Mesenchymal stem cell (in vitro differentiated cells and primary cell): Measurements from ENCODE around the gene ZFAND4.

Source experiments
- DNase-seq: peaks from one replicate; pipeline ENCODE4 v3.0.0-alpha.2; 2013
- H2AFZ ChIP-seq: one replicate; pipeline ENCODE4 v1.6.1; 2013; ENCODE audit warnings: low read depth, mild to moderate bottlenecking, control low read depth, inconsistent platforms, low read length, moderate library complexity
- H2AK5ac ChIP-seq: 2 replicates; pipeline ENCODE4 v1.6.1; 2013; ENCODE audit warnings: low read length, moderate library complexity, mild to moderate bottlenecking, inconsistent platforms; ENCODE audit not compliant: severe bottlenecking
- H2BK120ac ChIP-seq: one replicate; pipeline ENCODE4 v1.6.1; 2013; ENCODE audit warnings: low read depth, mild to moderate bottlenecking, inconsistent platforms, low read length, moderate library complexity
- H2BK12ac ChIP-seq, 2 experiments: one replicate each; pipeline ENCODE4 v1.6.1; 2013; ENCODE audit warnings: inconsistent platforms in 2 of 2, low read length in 2 of 2, mild to moderate bottlenecking in 2 of 2, moderate library complexity in 2 of 2, control low read depth in 1 of 2
- H2BK15ac ChIP-seq: one replicate; pipeline ENCODE4 v1.6.1; 2013; ENCODE audit warnings: mild to moderate bottlenecking, low read depth, inconsistent platforms; ENCODE audit not compliant: poor library complexity, severe bottlenecking
- H2BK5ac ChIP-seq: 2 replicates; pipeline ENCODE4 v1.6.1; 2013; ENCODE audit warnings: low read depth, mild to moderate bottlenecking, low read length, control low read depth, inconsistent platforms; ENCODE audit not compliant: poor library complexity, severe bottlenecking
- H3K14ac ChIP-seq, 2 experiments: one replicate each; pipeline ENCODE4 v1.6.1; 2013; ENCODE audit warnings: inconsistent platforms in 2 of 2, low read length in 2 of 2, control low read depth in 1 of 2, mild to moderate bottlenecking in 1 of 2, moderate library complexity in 1 of 2
- H3K18ac ChIP-seq, 2 experiments: one replicate each; pipeline ENCODE4 v1.6.1; 2013; ENCODE audit warnings: inconsistent platforms in 2 of 2, low read length in 2 of 2, control low read depth in 1 of 2, low read depth in 1 of 2, mild to moderate bottlenecking in 1 of 2
- H3K23ac ChIP-seq, 2 experiments: one replicate each; pipeline ENCODE4 v1.6.1; 2013; ENCODE audit warnings: inconsistent platforms in 2 of 2, low read length in 2 of 2, mild to moderate bottlenecking in 2 of 2, moderate library complexity in 2 of 2, control low read depth in 1 of 2
- H3K27ac ChIP-seq: 2 replicates; pipeline ENCODE4 v1.5.1; 2013; ENCODE audit warnings: mild to moderate bottlenecking, moderate library complexity, low read length, control low read depth, inconsistent platforms; ENCODE audit not compliant: poor library complexity, severe bottlenecking
- H3K27me3 ChIP-seq, 2 experiments: 2 replicates each; pipeline versions ENCODE4 v1.6.1 to v1.7.0; 2013; ENCODE audit warnings: low read length in 2 of 2, mild to moderate bottlenecking in 2 of 2, moderate library complexity in 2 of 2, control low read depth in 1 of 2, inconsistent platforms in 1 of 2; ENCODE audit not compliant: control insufficient read depth in 1 of 2, insufficient read depth in 1 of 2
- H3K36me3 ChIP-seq, 2 experiments: 2 replicates each; pipeline versions ENCODE4 v1.6.1 to v1.7.0; 2013; ENCODE audit warnings: low read length in 2 of 2, control low read depth in 1 of 2, inconsistent platforms in 1 of 2, low read depth in 1 of 2, mild to moderate bottlenecking in 1 of 2; ENCODE audit not compliant: insufficient read depth in 2 of 2, control insufficient read depth in 1 of 2
- H3K4ac ChIP-seq, 2 experiments: one replicate each; pipeline ENCODE4 v1.6.1; 2013; ENCODE audit warnings: inconsistent platforms in 2 of 2, low read length in 2 of 2, mild to moderate bottlenecking in 2 of 2, moderate library complexity in 2 of 2, control low read depth in 1 of 2, low read depth in 1 of 2
- H3K4me1 ChIP-seq: 2 replicates; pipeline ENCODE4 v1.6.1; 2013; ENCODE audit warnings: low read depth, low read length, control low read depth; ENCODE audit not compliant: control insufficient read depth, insufficient read depth
- H3K4me2 ChIP-seq: 2 replicates; pipeline ENCODE4 v1.6.1; 2013; ENCODE audit warnings: low read length, mild to moderate bottlenecking, inconsistent platforms; ENCODE audit not compliant: poor library complexity, severe bottlenecking
- H3K4me3 ChIP-seq, 2 experiments: 2 replicates each; pipeline versions ENCODE4 v1.5.1 to v1.7.0; 2013; ENCODE audit warnings: low read length in 2 of 2, mild to moderate bottlenecking in 2 of 2, control low read depth in 1 of 2, low read depth in 1 of 2; ENCODE audit not compliant: insufficient read depth in 1 of 2
- H3K79me1 ChIP-seq: replicated peaks from 2 replicates; pipeline ENCODE4 v1.6.1; 2013; ENCODE audit warnings: mild to moderate bottlenecking, control low read depth, low read length, inconsistent platforms; ENCODE audit not compliant: poor library complexity, severe bottlenecking
- H3K9ac ChIP-seq: 2 replicates; pipeline ENCODE4 v1.7.0; 2013; ENCODE audit warnings: mild to moderate bottlenecking, low read length, moderate library complexity
- H3K9me3 ChIP-seq: 2 replicates; pipeline ENCODE4 v1.7.0; 2013; ENCODE audit warnings: mild to moderate bottlenecking, low read length; ENCODE audit not compliant: control insufficient read depth
- H4K8ac ChIP-seq: one replicate; pipeline ENCODE4 v1.6.1; 2013; ENCODE audit warnings: inconsistent platforms, mild to moderate bottlenecking, low read length, moderate library complexity
- H4K91ac ChIP-seq: one replicate; pipeline ENCODE4 v1.6.1; 2013; ENCODE audit warnings: mild to moderate bottlenecking, low read length, inconsistent platforms
- WGBS: methylation state at CpG from one replicate; pipeline ENCODE4 v1.1.7; 2013; ENCODE audit warnings: mixed read lengths; 5-methylcytosine and 5-hydroxymethylcytosine counted together

The ZFAND4 gene

GRCh38 chr10:45581216-45581549 is 91.4 kb downstream of the ZFAND4 start:
- H3K4me3 ChIP-seq, result no peak overlapping the region
- peaks cover 1% of the 10 kb centered on the region for H3K4me1 ChIP-seq
- H3K9me3 ChIP-seq, result no peaks in the 10 kb centered on the region
- no peak overlapping the region for H3K4me2 ChIP-seq
- no peak overlapping the region for H2AFZ ChIP-seq
- H2BK120ac ChIP-seq, result no peak overlapping the region
- H3K18ac ChIP-seq, result no peak overlapping the region
- no peak overlapping the region for H2BK12ac ChIP-seq
- DNase-seq, result no peak
- no peak overlapping the region for H4K8ac ChIP-seq
- no peak overlapping the region for H4K91ac ChIP-seq
- H3K14ac ChIP-seq, result no peak overlapping the region
- no peak overlapping the region for H3K9ac ChIP-seq
- no peak overlapping the region for H2BK15ac ChIP-seq
- H3K23ac ChIP-seq, result no peak overlapping the region
- no peaks in the 10 kb centered on the region for H3K36me3 ChIP-seq
- no peak overlapping the region for H3K4ac ChIP-seq
- no peak overlapping the region for H3K27ac ChIP-seq
- H2BK5ac ChIP-seq, result no peak overlapping the region
- H2AK5ac ChIP-seq, result no peak overlapping the region
- no peaks in the 10 kb centered on the region for H3K27me3 ChIP-seq
- peaks cover 17% of the 10 kb centered on the region for H3K79me1 ChIP-seq

- H3K27me3 ChIP-seq, result no peaks in the 10 kb centered on the region
- H3K9ac ChIP-seq, result no peak overlapping the region
- H2BK120ac ChIP-seq, result no peak overlapping the region
- H3K9me3 ChIP-seq, result no peaks in the 10 kb centered on the region
- H4K91ac ChIP-seq, result no peak overlapping the region
- no peaks in the 10 kb centered on the region for H3K36me3 ChIP-seq
- H3K4me2 ChIP-seq, result no peak overlapping the region
- no peak for DNase-seq
- H3K4me3 ChIP-seq, result peak overlapping the region in 1 of 2 experiments; percentile 34
- no peak overlapping the region for H3K23ac ChIP-seq
- H3K79me1 ChIP-seq, result peaks cover 19% of the 10 kb centered on the region
- no peak overlapping the region for H2AFZ ChIP-seq
- H3K18ac ChIP-seq, result no peak overlapping the region
- WGBS, result 87% methylated on average over 8 of the region's 8 CpGs
- no peak overlapping the region for H2BK12ac ChIP-seq
- H3K4me1 ChIP-seq, result peaks cover 1% of the 10 kb centered on the region
- H3K14ac ChIP-seq, result no peak overlapping the region
- H3K4ac ChIP-seq, result no peak overlapping the region
- no peak overlapping the region for H2BK5ac ChIP-seq
- no peak overlapping the region for H3K27ac ChIP-seq
- no peak overlapping the region for H4K8ac ChIP-seq
- no peak overlapping the region for H2BK15ac ChIP-seq
- no peak overlapping the region for H2AK5ac ChIP-seq
These were observed 92.0 kb downstream of the ZFAND4 start for GRCh38 chr10:45580371-45581215.

- H2AK5ac ChIP-seq, result no peak overlapping the region
- H3K14ac ChIP-seq, result no peak overlapping the region
- H3K4ac ChIP-seq, result no peak overlapping the region
- no peak overlapping the region for H3K9ac ChIP-seq
- H2BK120ac ChIP-seq, result no peak overlapping the region
- no peak overlapping the region for H2BK15ac ChIP-seq
- H4K8ac ChIP-seq, result no peak overlapping the region
- H3K27me3 ChIP-seq, result no peaks in the 10 kb centered on the region
- no peak overlapping the region for H3K18ac ChIP-seq
- H3K79me1 ChIP-seq, result peaks cover 18% of the 10 kb centered on the region
- no peak overlapping the region for H2BK12ac ChIP-seq
- no peaks in the 10 kb centered on the region for H3K36me3 ChIP-seq
- no peak overlapping the region for H3K27ac ChIP-seq
- H2BK5ac ChIP-seq, result no peak overlapping the region
- H3K9me3 ChIP-seq, result no peaks in the 10 kb centered on the region
- WGBS, result 100% methylated on average over 1 of the region's 2 CpGs
- no peak overlapping the region for H4K91ac ChIP-seq
- H2AFZ ChIP-seq, result no peak overlapping the region
- no peak for DNase-seq
- H3K4me3 ChIP-seq, result no peak overlapping the region
- H3K4me1 ChIP-seq, result peaks cover 1% of the 10 kb centered on the region
- H3K4me2 ChIP-seq, result no peak overlapping the region
- H3K23ac ChIP-seq, result no peak overlapping the region
These were observed 94.1 kb downstream of the ZFAND4 start for GRCh38 chr10:45578384-45578971.

- no peak overlapping the region for H3K4ac ChIP-seq
- no peak overlapping the region for H2AK5ac ChIP-seq
- H3K18ac ChIP-seq, result no peak overlapping the region
- peaks cover 20% of the 10 kb centered on the region for H3K79me1 ChIP-seq
- no peak overlapping the region for H3K23ac ChIP-seq
- H4K91ac ChIP-seq, result no peak overlapping the region
- peaks cover 1% of the 10 kb centered on the region for H3K4me1 ChIP-seq
- H3K9ac ChIP-seq, result no peak overlapping the region
- no peak overlapping the region for H2BK120ac ChIP-seq
- H3K14ac ChIP-seq, result no peak overlapping the region
- H2AFZ ChIP-seq, result no peak overlapping the region
- H2BK12ac ChIP-seq, result no peak overlapping the region
- H3K27ac ChIP-seq, result no peak overlapping the region
- no peak for DNase-seq
- no peak overlapping the region for H2BK15ac ChIP-seq
- H3K9me3 ChIP-seq, result no peaks in the 10 kb centered on the region
- H3K36me3 ChIP-seq, result no peaks in the 10 kb centered on the region
- no peak overlapping the region for H3K4me3 ChIP-seq
- H3K4me2 ChIP-seq, result no peak overlapping the region
- WGBS, result 71% methylated on average over 3 of the region's 3 CpGs
- H4K8ac ChIP-seq, result no peak overlapping the region
- no peaks in the 10 kb centered on the region for H3K27me3 ChIP-seq
- no peak overlapping the region for H2BK5ac ChIP-seq
These were observed 96.5 kb downstream of the ZFAND4 start for GRCh38 chr10:45575966-45576597.
